ENCODE measurements around the gene PITPNM3.

PITPNM3 gene

DNA sequence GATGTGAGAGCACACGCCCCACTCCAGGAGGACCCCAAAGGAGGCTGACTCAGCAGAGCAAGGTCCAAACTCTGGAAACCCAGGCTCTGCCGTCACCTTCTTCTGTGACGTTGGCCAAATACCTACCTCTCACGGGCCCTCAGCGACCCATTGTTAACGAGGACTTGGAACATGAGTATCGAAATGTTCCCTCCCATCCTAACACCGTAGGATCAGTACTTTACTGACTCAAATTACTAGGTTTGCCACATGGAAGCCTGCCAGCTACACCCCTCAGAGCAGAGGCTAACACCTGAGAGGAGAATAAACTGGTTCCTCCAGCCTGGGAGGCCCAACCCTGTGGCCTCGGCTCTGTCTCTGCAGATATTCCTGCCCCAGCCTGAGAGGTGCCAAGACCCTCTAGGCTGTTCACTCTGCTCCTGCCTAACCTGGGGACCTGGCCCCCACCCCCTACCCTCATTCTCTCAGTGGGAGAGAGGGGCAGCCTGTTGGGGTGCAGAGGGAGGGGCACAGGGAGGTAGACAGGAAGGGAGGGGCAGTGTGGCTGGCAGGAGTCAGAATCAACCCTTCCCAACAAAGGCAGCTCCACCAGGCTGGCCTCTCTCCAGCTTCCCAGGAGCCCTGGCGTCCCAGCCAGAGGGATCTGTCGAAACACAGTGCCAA is 4.4 kb downstream of the PITPNM3 start:
- no peak overlapping the region for H3K4me3 Mint-ChIP-seq
- ATAC-seq (replicated peaks) (no peak), DNase-seq (no peak)
- peaks cover 24 to 33% of the 10 kb centered on the region in 2 donors for H3K4me1 Mint-ChIP-seq
- H3K36me3 Mint-ChIP-seq, result no peaks in the 10 kb centered on the region
- H3K27ac Mint-ChIP-seq, result no peak overlapping the region
- H3K27me3 Mint-ChIP-seq, result peaks cover 44 to 46% of the 10 kb centered on the region in 2 donors
- H3K9me3 Mint-ChIP-seq, result no peaks in the 10 kb centered on the region

DNA sequence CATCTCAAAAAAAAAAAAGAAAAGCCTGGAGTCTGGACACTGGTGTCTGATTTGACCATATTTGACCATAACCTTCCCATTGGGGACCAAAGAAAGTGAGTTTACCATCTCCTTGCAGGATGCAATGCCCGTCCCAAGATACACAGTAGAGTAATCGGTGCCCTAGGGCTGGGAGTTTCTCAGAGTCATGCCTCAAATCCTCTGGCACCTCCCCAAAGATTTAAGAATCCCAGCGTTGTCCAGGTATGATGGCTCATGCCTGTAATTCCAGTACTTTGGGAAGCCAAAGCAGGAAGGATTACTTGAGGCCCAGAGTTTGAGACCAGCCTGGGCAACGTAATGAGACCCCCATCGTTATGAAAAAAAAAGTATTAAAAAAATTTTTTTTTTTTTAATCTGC is 5.0 kb downstream of the PITPNM3 start:
- Mint-ChIP-seq H3K4me3 (no peak overlapping the region), H3K27ac (no peak overlapping the region), H3K27me3 (peaks cover 38 to 41% of the 10 kb centered on the region in 2 donors), H3K4me1 (peaks cover 19 to 27% of the 10 kb centered on the region in 2 donors), H3K9me3 (no peaks in the 10 kb centered on the region), H3K36me3 (no peaks in the 10 kb centered on the region)
- ATAC-seq (replicated peaks) (no peak), DNase-seq (no peak)

DNA sequence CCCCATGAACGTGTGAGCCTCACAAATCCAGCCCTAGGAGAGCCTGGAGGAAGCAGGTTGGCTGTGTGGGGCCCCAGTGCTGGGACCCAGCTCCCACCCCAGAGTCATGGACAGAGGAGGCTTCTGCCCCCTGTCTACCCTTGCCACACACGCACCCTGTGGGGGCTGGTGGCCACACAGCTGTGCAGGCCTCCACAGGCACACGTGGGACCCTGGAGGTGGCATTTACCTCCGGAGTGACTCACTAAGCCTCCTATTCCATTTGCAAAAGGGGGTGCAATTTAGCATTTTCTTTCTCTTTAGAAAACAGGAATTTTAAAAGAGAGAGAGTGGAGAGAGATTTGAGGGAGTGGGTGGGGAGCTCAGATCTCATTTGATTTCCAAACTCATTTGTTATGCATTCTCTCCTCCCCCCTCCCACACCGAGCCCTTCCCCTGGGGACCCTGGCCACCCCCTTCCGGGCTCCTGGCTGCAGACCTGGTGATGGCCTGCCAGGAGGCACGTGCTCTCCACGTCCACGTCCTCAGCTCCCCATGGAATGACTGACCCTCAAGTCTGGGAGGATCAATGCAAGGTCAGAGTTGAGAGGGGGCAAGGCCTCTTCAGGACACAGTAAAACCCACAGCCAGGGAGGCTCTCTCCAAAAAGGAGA is 6.8 kb downstream of the PITPNM3 start:
- H3K4me1 Mint-ChIP-seq, result peaks cover 11 to 13% of the 10 kb centered on the region in 2 donors
- no peaks in the 10 kb centered on the region for H3K36me3 Mint-ChIP-seq
- no peak overlapping the region for H3K27ac Mint-ChIP-seq
- peaks cover 30 to 35% of the 10 kb centered on the region in 2 donors for H3K27me3 Mint-ChIP-seq
- no peaks in the 10 kb centered on the region for H3K9me3 Mint-ChIP-seq
- H3K4me3 Mint-ChIP-seq, result no peak overlapping the region
- peak in 1 of 2 donors; percentile 39 for ATAC-seq (replicated peaks)
- DNase-seq, result no peak

DNA sequence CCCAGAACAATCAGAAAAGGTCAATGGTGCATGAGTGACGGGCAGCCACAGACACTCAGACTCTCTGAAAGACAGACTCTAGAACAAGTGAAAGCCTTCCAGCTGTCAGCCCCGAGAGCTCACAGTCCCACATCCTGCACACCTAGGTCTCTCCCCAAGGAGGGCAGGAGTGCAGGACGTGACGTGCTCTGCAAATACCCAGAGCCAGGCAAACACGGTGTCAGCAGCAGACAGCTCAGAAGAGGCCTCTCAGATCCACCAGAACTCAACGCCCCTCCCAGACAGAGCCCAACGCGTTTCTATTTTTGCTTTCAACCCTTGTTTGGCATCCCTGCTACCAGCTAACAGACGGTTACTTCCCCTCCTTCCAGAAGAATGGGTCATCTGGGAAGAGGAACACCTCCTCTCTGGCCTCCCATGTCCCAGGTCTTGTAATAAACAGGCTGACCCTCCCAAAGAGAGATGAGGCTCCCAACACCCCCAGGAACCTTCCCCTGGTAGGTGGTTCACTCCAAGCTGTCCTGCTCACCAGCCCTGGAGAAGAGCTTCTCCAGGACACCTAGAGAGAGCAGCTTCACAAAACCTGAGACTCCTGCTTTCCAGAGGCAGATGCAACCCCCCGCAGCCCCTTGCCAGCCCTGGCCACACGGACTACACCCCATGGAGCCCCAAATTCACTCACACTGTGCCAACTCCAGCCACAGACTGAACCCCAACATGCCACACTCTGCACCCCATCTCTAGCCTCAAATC is 7.6 kb downstream of the PITPNM3 start:
- ATAC-seq (replicated peaks), result peak; percentile 72 to 76

DNA sequence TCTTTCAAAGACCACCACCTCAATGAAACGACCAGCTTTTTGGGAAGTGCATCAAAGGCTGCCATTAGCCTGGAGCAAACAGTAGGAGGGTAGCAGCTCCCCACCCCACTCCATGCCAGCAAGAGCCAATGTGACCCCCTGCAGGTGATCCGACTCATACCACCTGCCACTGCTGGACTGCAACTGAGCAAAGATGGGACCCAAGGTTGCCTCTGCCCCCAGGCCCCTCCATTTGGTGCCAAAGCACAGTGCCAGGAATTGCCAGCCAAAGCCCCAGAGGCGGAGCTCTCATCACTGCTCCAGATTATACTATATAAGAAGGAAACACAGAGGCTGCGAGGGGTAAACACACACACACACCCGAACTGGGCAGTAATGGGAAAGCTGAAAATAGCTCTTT is 8.3 kb downstream of the PITPNM3 start:
- no peak overlapping the region for H3K27ac Mint-ChIP-seq
- no peak for DNase-seq
- peaks cover 11 to 13% of the 10 kb centered on the region in 2 donors for H3K4me1 Mint-ChIP-seq
- no peak overlapping the region for H3K4me3 Mint-ChIP-seq
- H3K36me3 Mint-ChIP-seq, result no peaks in the 10 kb centered on the region
- ATAC-seq (replicated peaks), result no peak
- H3K27me3 Mint-ChIP-seq, result peaks cover 15 to 20% of the 10 kb centered on the region in 2 donors
- no peaks in the 10 kb centered on the region for H3K9me3 Mint-ChIP-seq

More for the DNA sequence above, 7.6 kb downstream of the PITPNM3 start:
- no peaks in the 10 kb centered on the region for H3K9me3 Mint-ChIP-seq
- peaks cover 23 to 27% of the 10 kb centered on the region in 2 donors for H3K27me3 Mint-ChIP-seq
- DNase-seq, result no peak
- no peak overlapping the region for H3K4me3 Mint-ChIP-seq
- H3K36me3 Mint-ChIP-seq, result no peaks in the 10 kb centered on the region
- peaks cover 11 to 13% of the 10 kb centered on the region in 2 donors for H3K4me1 Mint-ChIP-seq
- H3K27ac Mint-ChIP-seq, result peak overlapping the region; percentile 28

DNA sequence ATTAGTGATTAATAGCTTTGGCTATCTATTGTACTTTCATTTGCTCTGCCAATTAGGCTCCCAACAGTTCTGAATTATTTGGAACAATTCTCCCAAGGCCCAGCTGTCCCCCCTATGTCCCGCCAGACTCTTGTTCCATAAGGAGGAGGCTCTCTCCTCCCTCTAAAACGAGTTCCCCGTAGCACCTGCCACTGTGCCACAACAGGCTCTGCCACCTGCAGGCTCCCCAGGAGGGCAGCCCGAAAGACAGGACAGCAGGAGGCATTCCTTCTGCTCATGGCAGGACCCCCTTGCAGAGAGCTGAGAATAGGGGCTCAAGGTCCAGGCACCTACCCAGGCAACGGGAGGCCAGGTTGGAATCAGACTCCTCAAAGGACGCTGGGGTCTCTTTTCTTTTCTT is 9.0 kb downstream of the PITPNM3 start:
- H3K9me3 Mint-ChIP-seq, result no peaks in the 10 kb centered on the region
- H3K4me3 Mint-ChIP-seq, result no peak overlapping the region
- ATAC-seq (replicated peaks) (no peak), DNase-seq (no peak)
- peaks cover 9 to 13% of the 10 kb centered on the region in 2 donors for H3K4me1 Mint-ChIP-seq
- peaks cover 12 to 20% of the 10 kb centered on the region in 2 donors for H3K27me3 Mint-ChIP-seq
- no peaks in the 10 kb centered on the region for H3K36me3 Mint-ChIP-seq
- H3K27ac Mint-ChIP-seq, result no peak overlapping the region

DNA sequence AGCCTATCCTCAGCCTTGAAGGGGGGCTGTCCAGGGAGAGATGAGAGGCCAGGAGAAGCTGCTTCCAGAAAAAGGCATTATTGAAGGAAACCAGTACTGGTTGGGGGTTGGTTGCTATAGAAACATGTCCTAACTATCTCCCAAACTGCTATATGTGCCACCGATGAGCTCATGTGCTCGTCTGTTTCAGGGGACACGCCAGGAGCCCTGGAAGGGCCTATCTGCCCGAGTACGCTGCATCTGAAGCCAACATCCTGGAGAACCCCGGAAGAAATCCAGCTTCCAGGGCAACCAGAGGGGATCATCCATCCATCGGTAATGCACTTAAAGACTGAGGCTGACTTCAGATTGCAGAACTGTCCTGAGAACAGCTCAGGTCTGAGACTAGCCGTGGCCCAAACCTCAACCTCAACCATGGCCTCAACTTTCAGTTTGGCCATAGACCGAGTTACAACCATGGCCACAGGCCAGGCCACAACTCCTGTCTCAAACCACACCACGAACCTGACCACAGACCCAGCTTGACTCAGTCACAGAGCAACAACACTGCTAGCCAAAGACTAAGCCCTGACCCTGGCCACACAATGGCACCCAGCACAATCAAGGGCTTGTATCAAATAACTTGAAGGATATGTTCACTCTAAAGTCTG is 10.2 kb downstream of the PITPNM3 start:
- Mint-ChIP-seq H3K27me3 (peaks cover 13 to 23% of the 10 kb centered on the region in 2 donors), H3K4me3 (no peak overlapping the region), H3K9me3 (no peaks in the 10 kb centered on the region), H3K36me3 (no peaks in the 10 kb centered on the region), H3K4me1 (peaks cover 9 to 13% of the 10 kb centered on the region in 2 donors), H3K27ac (no peak overlapping the region)
- DNase-seq (no peak), ATAC-seq (replicated peaks) (peak in 1 of 2 donors; percentile 19)

DNA sequence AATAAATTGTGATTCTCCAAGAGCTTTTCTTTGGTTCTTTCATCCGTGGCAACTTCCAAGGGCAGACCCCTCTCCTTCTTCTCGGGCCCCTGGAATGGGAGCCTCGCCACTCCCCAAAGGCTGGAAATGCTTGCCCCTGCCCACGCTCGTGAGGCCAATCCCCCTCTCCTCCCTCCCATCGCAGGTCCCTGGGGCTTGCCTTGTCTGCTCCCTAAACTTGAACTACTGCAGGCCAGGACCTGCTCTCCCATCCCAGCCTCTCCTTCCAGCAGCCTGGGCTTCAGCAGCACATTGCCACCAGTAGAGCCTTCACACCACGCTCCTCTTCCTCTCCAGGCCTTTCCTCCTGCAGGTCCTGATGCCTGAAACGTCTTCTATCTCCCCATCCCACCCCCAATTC is 11.1 kb downstream of the PITPNM3 start:
- DNase-seq (no peak), ATAC-seq (replicated peaks) (no peak)
- peaks cover 9 to 13% of the 10 kb centered on the region in 2 donors for H3K4me1 Mint-ChIP-seq
- no peak overlapping the region for H3K27ac Mint-ChIP-seq
- peaks cover 18 to 29% of the 10 kb centered on the region in 2 donors for H3K27me3 Mint-ChIP-seq
- no peaks in the 10 kb centered on the region for H3K9me3 Mint-ChIP-seq
- no peaks in the 10 kb centered on the region for H3K36me3 Mint-ChIP-seq
- H3K4me3 Mint-ChIP-seq, result no peak overlapping the region

DNA sequence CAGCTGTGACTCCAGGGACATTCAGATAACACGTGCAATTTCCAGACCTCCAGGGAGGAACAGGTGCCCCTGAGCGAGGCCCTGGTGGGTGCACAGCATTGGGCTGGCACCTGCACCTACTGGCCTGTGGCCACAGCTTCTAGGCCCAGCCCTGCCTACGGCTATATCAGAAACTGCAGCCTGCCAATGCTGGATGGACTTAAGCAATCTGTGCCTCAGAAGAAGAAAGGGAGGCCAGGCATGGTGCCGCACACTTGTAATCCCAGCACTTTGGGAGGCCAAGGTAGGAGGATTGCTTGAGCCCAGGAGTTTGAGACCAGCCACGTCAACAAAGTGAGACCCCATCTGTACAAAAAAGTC is 12.4 kb downstream of the PITPNM3 start:
- no peak overlapping the region for H3K27ac Mint-ChIP-seq
- peaks cover 0 to 2% of the 10 kb centered on the region in 2 donors for H3K9me3 Mint-ChIP-seq
- no peak for ATAC-seq (replicated peaks)

DNA sequence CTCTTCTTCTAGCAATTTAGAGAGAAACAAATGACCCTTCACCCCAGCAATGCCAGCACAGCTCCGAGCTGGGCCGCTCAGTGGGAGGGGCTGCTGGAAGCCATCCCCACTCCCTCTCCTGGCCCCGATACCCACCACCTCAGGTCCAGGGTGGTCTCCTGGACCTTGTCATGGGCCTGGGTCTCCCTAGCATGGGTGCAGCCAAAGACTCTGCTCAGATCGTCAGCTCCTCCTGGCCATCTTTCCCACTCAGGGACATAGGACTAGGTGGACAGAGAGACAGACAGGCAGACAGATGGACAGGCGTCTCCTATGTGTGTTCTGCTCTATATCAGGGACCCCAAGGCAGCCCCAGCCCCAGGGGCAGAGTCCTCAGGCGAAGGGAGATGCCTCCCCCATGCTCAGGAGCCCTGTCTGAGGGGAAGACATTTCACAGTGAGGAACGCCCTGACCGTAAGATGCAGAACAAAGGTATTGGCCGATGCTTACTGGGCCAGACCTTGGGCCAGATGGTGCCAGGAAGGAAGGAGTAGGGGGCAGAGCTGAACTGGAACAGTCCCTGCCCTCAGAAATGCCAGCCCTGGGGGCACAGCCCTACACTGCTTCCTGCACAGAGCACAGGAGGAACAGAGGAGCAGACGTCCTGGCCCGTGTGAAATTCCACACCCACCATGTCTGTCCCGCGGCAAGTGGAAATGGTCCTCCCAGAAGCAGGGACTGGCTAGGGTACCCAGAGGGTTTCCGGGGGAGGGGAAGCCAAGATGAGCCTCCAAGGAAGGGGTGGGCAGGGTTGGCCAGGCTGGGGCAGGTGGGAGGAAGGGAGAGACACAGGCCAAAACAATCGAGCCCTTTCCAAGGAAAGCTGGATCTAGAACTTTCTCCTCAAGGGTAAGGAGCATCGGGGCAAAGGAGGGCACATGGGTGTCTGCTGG is 13.0 kb downstream of the PITPNM3 start:
- Mint-ChIP-seq H3K9me3 (peaks cover 0 to 7% of the 10 kb centered on the region in 2 donors), H3K36me3 (peaks cover 0 to 6% of the 10 kb centered on the region in 2 donors), H3K4me3 (no peak overlapping the region), H3K27ac (no peak overlapping the region), H3K27me3 (peaks cover 8 to 27% of the 10 kb centered on the region in 2 donors), H3K4me1 (peaks cover 2 to 4% of the 10 kb centered on the region in 2 donors)
- ATAC-seq (replicated peaks), result no peak
- DNase-seq, result no peak

More for the DNA sequence above, 12.4 kb downstream of the PITPNM3 start:
- H3K36me3 Mint-ChIP-seq, result peaks cover 0 to 6% of the 10 kb centered on the region in 2 donors
- DNase-seq, result no peak
- H3K27me3 Mint-ChIP-seq, result peaks cover 14 to 29% of the 10 kb centered on the region in 2 donors
- no peak overlapping the region for H3K4me3 Mint-ChIP-seq
- peaks cover 7 to 10% of the 10 kb centered on the region in 2 donors for H3K4me1 Mint-ChIP-seq

DNA sequence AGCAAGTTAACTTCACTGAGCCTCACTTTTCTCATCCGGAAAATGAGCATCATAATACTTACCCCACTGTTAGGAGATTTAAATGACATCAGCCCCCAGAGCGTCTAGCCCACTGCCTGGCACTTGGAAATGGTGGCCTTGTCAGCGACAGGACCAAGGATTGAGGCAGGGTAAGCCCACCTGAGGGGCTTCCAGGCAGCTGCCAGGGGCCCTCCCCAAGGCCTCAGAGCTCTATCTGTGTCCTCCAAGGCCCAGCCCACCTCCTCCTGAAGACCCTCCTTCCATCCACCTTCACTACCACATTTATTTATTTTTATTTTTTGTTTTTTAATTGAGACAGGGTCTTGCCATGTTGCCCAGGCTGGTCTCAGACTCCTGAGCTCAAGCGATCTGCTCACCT is 13.8 kb downstream of the PITPNM3 start:
- DNase-seq (no peak), ATAC-seq (replicated peaks) (no peak)
- H3K36me3 Mint-ChIP-seq, result peaks cover 0 to 6% of the 10 kb centered on the region in 2 donors
- no peak overlapping the region for H3K4me3 Mint-ChIP-seq
- H3K27ac Mint-ChIP-seq, result no peak overlapping the region
- H3K9me3 Mint-ChIP-seq, result peaks cover 0 to 7% of the 10 kb centered on the region in 2 donors
- no peaks in the 10 kb centered on the region for H3K4me1 Mint-ChIP-seq
- H3K27me3 Mint-ChIP-seq, result peaks cover 9 to 23% of the 10 kb centered on the region in 2 donors

DNA sequence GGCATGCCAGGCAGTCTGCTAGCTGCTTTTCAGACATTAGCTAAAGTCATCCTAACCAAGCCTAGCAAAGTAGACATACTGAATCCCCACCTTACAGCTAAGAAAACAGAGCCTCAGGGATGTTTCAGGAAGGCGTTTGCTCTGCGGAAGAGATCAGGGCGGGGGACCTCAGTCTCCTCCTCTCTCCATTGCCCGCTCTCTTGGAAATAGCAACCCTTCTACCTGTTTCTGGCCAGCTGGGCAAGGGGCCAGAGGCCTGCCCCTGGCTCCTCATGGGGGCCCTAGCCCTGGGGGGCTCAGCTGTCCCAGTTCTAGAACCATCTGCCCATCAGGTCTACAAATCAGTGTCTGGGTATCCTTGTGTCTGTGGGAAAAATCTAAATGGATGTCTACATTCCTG is 14.5 kb downstream of the PITPNM3 start:
- no peak overlapping the region for H3K27ac Mint-ChIP-seq

DNA sequence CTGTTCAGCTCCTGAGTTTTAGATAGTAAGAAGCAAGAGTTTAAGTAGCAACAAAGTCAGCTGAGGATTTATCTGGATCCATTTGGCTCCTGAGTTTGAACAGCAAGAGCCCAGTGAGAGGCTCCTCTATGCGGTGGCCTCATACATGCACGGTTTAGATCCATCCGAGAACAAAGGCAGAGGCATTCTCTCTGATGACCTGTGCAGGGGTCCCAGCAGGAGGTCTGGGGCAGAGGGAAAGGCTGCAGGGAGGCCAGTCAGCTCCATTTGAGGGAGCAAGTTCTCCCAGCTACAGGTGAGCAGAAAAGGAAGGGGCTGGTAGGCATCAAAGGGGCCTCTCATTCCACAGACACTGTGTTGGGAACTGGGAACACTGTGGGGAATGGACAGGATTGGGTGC is 16.5 kb downstream of the PITPNM3 start:
- Mint-ChIP-seq H3K4me3 (no peak overlapping the region), H3K27me3 (peaks cover 11 to 19% of the 10 kb centered on the region in 2 donors), H3K27ac (no peak overlapping the region), H3K36me3 (peaks cover 5 to 6% of the 10 kb centered on the region in 2 donors), H3K9me3 (peaks cover 0 to 7% of the 10 kb centered on the region in 2 donors), H3K4me1 (no peaks in the 10 kb centered on the region)
- no peak for DNase-seq
- no peak for ATAC-seq (replicated peaks)

More for the DNA sequence above, 14.5 kb downstream of the PITPNM3 start:
- DNase-seq (no peak), ATAC-seq (replicated peaks) (no peak)
- Mint-ChIP-seq H3K27me3 (peaks cover 11 to 23% of the 10 kb centered on the region in 2 donors), H3K9me3 (peaks cover 0 to 7% of the 10 kb centered on the region in 2 donors), H3K4me1 (no peaks in the 10 kb centered on the region), H3K36me3 (peaks cover 0 to 6% of the 10 kb centered on the region in 2 donors), H3K4me3 (no peak overlapping the region)
